Measurements from ENCODE around the gene HM13.
"Not testable (repeated sequence)": the region's sequence is repeated elsewhere in the genome, so short reads cannot be mapped to it uniquely, and the experiment has no call there.

The HM13 gene

DNA sequence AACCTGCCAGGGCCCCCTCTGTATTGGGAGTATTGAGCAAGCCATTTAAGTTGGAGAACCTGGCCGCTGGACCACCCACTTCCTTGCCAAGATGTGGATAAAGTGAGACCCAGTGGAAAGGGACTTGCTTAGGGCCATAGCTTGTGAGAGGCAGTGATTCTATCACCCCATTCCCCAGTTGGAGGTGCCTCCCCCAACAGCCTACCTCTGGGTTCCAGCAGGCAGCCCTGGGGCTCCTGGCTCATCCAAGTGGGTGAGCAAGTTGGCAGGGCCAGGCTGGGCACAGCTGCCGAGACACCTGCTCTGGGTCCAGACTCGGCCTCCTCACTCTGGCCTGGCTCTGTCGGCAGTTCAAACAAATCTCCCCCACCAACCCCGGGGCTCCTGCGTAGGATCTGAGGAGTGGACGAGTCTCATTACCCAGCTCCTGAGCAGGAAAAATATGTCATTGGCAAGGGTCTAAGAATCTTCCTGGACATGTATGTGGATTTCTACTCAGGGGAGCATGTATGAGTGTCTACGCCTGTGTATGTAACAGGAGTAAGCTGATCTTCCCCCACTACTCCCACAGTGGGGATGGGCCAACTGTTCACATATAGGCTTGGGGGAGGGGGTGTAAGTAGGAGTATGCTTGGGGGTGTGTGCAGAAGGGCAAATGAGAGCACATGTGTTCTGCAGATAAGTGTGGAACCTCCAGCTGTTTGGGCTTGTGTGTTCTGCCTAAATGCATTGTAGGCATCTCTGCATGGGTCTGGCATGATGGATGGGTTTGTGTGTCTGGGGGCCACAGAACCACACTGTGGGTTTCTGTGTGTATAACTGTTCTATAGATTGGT is 92.8 kb downstream of the HM13 start:
- DNase-seq (ENCODE audit: low read depth in 4 of 4, low spot score in 1 of 4): no peak

DNA sequence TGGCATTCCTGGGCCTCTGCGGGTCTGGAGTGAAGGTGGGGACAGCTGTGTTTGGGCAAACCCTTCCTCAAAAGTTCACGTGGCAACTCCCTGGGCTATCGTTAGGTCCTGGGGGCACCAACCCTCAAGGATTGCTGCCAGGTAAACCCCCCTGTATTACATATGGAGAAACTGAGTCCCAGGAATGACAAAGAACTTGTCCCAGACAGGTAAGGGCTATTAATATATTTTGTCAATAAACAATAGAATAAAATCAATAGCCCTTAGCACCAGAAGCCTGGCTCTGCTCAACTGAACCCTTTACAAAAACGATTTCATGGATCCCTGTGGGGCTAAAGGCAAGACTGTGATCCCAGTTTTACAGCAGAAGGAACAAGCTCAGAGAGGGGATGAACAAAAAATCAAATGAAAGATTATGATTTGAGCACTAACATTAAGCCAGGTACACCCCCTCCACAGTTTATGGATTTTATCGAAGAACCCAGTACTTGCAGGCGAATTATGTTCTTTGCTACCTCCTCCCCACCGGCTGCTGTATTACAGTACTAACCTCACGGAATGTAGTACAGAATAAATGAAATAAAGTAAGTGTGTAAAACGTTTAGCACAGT is 93.5 kb downstream of the HM13 start:
- DNase-seq (ENCODE audit: low read depth in 4 of 4, low spot score in 1 of 4): no peak

DNA sequence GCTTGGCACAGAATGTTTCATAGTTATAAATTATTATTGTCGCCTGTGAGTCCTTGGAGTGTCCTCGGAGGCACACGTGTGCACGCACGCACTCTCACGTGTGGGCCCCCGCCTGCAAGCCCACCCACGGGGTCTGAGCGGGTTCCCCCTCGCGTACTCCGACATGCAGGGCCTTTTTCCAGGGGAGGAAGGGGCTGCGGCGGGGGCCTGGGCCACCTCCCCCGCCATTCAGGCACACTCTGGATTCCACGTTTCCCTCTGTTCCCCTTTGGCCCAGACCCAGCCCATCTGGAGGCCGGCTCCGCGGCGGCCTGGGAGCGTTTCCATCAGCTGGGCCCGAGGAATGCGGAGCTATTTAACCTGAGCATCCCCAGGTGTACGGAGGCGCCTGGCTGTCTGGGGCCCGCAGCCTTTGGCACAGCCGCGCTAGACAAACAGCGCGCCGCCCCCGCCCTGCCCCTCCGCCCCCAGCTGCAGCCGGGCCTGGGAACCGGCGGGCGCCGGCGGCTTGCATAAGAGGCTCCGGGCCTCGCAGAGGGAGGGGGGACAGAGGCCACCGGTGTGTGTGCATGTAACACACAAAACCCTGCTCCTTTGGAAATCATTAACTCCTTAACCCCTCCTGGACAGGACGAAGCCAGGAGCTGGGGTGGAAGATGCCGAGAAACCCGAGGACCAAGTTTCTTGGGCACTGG is 94.2 kb downstream of the HM13 start:
- no peak for DNase-seq (ENCODE audit: low read depth in 4 of 4, low spot score in 1 of 4)

DNA sequence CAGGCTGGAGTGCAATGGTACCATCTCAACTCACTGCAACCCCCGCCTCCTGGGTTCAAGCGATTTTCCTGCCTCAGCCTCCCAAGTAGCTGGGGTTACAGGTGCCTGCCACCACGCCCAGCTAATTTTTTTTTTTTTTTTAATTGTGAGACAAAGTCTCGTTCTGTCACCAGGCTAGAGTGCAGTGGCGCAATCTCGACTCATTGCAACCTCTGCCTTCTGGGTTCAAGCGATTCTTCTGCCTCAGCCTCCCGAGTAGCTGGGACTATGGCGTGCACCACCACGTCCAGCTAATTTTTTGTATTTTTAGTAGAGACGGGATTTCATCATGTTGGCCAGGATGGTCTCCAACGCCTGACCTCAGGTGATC is 98.0 kb downstream of the HM13 start:
- not testable (repeated sequence) for DNase-seq (ENCODE audit: low read depth in 4 of 4, low spot score in 1 of 4)

DNA sequence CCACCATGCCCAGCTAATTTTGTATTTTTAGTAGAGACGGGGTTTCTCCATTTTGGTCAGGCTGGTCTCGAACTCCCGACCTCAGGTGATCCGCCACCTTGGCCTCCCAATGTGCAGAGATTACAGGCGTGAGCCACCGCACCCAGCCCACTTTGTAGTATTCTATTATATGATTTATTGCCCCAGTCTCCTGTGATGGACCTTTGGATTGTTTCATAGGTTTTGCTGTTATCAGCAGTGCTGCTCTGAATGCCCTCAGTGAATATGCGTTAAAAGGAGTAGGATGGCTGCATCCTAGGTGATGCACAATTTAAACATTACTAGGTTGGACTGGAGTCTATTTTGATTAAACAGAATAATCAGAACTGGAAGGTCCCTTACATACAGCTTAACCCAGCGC is 101.2 kb downstream of the HM13 start:
- DNase-seq (ENCODE audit: low read depth in 4 of 4, low spot score in 1 of 4): no peak

DNA sequence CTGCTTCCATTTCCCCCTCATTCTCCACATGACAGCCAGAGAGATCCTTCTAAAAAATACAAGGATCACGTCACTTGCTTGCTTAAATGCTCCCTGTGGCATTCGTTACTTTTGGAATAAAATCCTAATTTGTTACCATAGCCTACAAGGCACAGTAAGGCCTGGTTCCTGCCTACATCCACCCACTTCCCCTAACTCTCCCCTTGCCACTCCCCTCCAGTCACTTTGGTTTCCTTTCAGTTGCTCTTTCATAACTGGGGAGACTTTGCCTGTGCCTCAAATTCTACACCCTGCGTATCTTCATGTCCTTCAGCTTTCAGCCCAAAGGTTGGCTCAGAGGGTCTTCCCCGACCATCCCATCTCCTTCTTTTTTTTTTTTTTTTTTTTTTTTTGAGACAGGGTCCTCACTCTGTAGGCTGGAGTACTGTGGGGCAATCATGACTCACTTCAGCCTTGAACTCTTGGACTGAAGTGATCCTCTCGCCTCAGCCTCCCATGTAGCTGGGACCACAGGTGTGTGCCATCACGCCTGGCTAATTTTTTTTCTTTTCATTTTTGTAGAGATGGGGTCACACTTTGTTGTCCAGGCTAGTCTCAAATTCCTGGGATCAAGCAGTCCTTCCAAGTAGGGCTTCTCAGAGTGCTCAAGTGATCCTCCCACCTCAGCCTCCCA is 103.3 kb downstream of the HM13 start:
- DNase-seq (ENCODE audit: low read depth in 4 of 4, low spot score in 1 of 4): no peak
